ENCODE data around the gene ARID5A. TPM values are rescaled to one million over a fixed set of nuclear protein-coding genes. Genes with fewer than 3 reads are reported as not detected.

Gene ARID5A
- polyA plus RNA-seq, 3 donors: 7.7 to 71.1 (median 63.3) TPM

GRCh38 chr2:96523659-96524481 is 12.7 kb upstream of the ARID5A start:
- H3K27ac ChIP-seq (ENCODE audit: low read depth, low read length): no peak overlapping the region
- 52 to 59% (median 55%) methylated on average over 11 of the region's 11 CpGs for WGBS, 3 donors

DNA sequence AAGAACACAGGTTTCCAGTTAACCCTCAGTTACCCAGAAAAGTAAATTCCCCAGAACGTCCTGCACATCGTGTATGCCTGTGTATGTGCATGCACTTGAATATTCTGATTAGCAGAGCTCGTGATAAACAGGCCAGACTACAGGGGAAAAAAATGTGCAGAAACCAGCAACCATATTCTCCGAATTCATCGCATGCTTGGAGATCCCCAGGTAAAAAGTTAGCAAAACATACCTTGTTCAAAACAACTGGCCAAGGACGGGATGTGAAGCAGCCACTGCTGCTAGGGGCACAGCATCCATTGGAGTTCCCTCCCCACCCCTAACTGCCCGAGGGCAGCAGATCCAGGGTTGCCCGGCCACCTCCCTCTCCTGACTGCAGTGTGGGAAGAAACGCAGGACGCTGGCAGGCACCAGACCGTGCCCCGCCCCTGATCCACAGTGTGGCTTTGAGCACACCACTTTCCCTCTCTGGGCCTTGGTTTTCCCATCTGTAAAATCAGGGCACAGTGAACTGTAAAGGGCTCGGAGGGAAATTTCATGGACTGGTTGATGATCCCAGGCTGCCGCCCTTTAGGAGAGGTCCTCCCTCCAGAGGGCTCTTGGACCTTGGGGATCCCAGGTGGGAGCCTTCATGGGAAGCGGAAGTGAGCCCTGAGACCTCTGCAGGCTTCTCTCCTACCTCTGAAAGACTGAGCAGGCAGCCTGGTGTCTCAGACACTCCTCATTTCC is 11.9 kb upstream of the ARID5A start:
- WGBS, 3 donors: 65 to 84% (median 77%) methylated on average over 15 of the region's 15 CpGs
- H3K27ac ChIP-seq (ENCODE audit: low read depth, low read length): no peak overlapping the region

- WGBS, 3 donors: 85 to 95% (median 90%) methylated on average over 4 of the region's 4 CpGs
- no peak overlapping the region for H3K27ac ChIP-seq (ENCODE audit: low read depth, low read length)
These were observed 11.4 kb upstream of the ARID5A start for GRCh38 chr2:96525211-96525507.

GRCh38 chr2:96526101-96526591 is 10.4 kb upstream of the ARID5A start:
- H3K27ac ChIP-seq (ENCODE audit: low read depth, low read length): no peak overlapping the region
- 84 to 97% (median 95%) methylated on average over 12 of the region's 12 CpGs for WGBS, 3 donors

- whole genome bisulfite sequencing, 3 donors: 78 to 87% (median 80%) methylated on average over 29 of the region's 29 CpGs
These were observed 9.8 kb upstream of the ARID5A start for GRCh38 chr2:96526615-96527285.

GRCh38 chr2:96527286-96528005 is 9.1 kb upstream of the ARID5A start:
- H3K27ac ChIP-seq (ENCODE audit: low read depth, low read length): no peak overlapping the region
- 2 to 14% (median 3%) methylated on average over 35 to 51 of the region's 51 CpGs for WGBS, 3 donors

More at GRCh38 chr2:96526615-96527285, 9.8 kb upstream of the ARID5A start:
- H3K27ac ChIP-seq (ENCODE audit: low read depth, low read length): no peak overlapping the region

DNA sequence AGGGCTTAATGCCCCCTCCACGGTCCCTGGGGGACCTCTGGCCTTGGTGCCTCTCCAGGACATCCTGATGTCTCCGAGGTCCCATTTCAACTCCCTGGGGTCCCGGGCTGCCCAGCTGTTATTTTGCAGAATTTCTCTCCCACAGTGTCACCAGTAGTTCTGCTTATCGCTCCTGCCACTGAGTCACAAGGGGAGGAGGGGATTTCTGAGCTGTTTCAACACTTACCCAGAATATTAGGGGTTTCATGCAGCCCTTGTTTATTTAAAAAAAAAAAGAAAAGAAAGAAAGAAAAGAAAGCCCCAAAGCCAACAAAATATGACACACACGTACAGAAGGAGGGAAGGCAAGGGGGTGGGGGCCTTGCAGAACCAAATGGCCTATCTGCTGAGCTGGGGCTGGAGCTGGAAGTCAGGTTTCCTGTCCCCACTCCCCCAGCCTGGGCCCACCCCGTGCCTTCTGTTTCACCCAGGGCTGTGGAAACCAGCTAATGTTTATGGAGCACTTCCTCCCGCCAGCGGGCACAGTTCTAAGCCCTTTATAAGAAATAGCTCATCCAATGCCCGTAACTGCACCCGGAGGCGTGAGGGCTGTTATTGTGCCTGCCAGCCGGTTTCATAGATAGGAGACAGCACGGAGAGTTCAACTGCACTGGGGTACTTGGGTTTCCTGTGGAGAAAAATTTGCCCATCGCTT is 8.4 kb upstream of the ARID5A start:
- 17 to 56% (median 22%) methylated on average over 14 of the region's 14 CpGs for WGBS, 3 donors
- H3K27ac ChIP-seq (ENCODE audit: low read depth, low read length): no peak overlapping the region

GRCh38 chr2:96528700-96529375 is 7.7 kb upstream of the ARID5A start:
- WGBS, 3 donors: 71 to 88% (median 79%) methylated on average over 7 to 8 of the region's 8 CpGs

DNA sequence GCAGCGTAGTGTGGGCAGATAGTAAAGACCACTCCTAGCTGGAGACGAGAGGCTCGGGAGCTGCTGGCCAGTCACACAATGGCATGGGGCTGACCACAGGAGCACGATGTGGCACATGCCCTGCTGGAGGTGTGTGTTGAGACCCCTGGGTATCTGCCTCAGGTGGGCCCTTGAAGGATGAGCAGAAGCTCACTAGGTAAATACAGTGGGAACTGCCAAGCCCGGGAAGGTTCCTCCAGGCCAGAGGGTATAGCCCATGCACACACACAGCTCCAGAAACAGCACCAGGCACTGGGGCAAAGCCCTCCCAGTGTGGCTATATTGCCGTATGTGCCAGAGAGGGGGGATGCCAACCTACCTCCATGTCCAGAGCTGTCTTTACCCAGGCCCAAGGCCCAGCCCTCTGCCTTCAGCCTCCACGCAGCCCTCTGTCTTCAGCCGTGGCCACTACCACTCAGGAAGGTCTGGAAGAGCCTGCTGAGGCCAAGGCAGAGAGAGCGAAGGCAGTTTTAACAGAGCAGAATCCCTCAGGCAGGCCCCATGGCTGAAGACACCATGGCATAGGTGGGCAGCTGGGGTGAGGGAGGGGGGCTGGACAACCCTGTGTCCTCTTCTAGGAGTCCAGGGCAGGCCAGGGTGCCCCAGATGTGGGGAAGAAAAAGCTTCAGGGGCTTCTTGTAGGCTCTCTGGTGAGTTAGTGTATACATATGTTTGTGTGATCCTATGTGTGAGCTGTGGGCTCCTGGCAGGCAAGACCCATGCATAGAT is 7.0 kb upstream of the ARID5A start:
- 88 to 93% (median 90%) methylated on average over 9 of the region's 9 CpGs for WGBS, 3 donors

More at GRCh38 chr2:96528700-96529375, 7.7 kb upstream of the ARID5A start:
- H3K27ac ChIP-seq (ENCODE audit: low read depth, low read length): no peak overlapping the region

GRCh38 chr2:96530144-96530430 is 6.5 kb upstream of the ARID5A start:
- H3K27ac ChIP-seq (ENCODE audit: low read depth, low read length): no peak overlapping the region
- 69 to 85% (median 83%) methylated on average over 6 of the region's 6 CpGs for WGBS, 3 donors

More for the DNA sequence above, 7.0 kb upstream of the ARID5A start:
- no peak overlapping the region for H3K27ac ChIP-seq (ENCODE audit: low read depth, low read length)

GRCh38 chr2:96530474-96531357 is 5.8 kb upstream of the ARID5A start:
- H3K27ac ChIP-seq (ENCODE audit: low read depth, low read length): no peak overlapping the region
- WGBS, 3 donors: 80 to 85% (median 85%) methylated on average over 16 of the region's 16 CpGs

- WGBS, 3 donors: 83 to 87% (median 85%) methylated on average over 9 of the region's 9 CpGs
- peak overlapping the region; percentile 28 for H3K27ac ChIP-seq (ENCODE audit: low read depth, low read length)
These were observed 5.2 kb upstream of the ARID5A start for GRCh38 chr2:96531366-96531765.

- 9 to 20% (median 9%) methylated on average over 23 of the region's 23 CpGs for WGBS, 3 donors
These were observed 4.6 kb upstream of the ARID5A start for GRCh38 chr2:96531872-96532505.

GRCh38 chr2:96532641-96533291 is 3.8 kb upstream of the ARID5A start:
- peak overlapping the region; percentile 63 for H3K27ac ChIP-seq (ENCODE audit: low read depth, low read length)
- 73 to 85% (median 76%) methylated on average over 7 of the region's 7 CpGs for whole genome bisulfite sequencing, 3 donors

More at GRCh38 chr2:96531872-96532505, 4.6 kb upstream of the ARID5A start:
- H3K27ac ChIP-seq (ENCODE audit: low read depth, low read length): peak overlapping the region; percentile 63

Measured in adipose tissue (tissue), 3 donors.